Activated B cell treated with CpG ODN at 0.5 μM for 24 hours (primary cell): ENCODE results near the gene TAMM41. TPM values are rescaled to one million over a fixed set of nuclear protein-coding genes. Genes with fewer than 3 reads are reported as not detected.
A peak's percentile ranks its signal among the peaks of the same experiment; 100 is the strongest.
"Not testable (repeated sequence)": the region's sequence is repeated elsewhere in the genome, so short reads cannot be mapped to it uniquely, and the experiment has no call there.

Source experiments
- ATAC-seq: fragments of 200-7000 bp; cut with Tn5 transposase; one replicate; pipeline ENCODE4 v1.10.0; 2021; ENCODE audit warnings: low read depth, mild to moderate bottlenecking, moderate library complexity
- CTCF ChIA-PET: fragments of 350-600 bp; sonication (Branson Sonifier 250); formaldehyde crosslinking; loops from one replicate; lab custom pipeline; 2021; ENCODE audit warnings: antibody characterized with exemption; lab: Charles Lee
- POLR2A ChIA-PET: fragments of 350-600 bp; sonication (Branson Sonifier 250); formaldehyde crosslinking; loops from one replicate; lab custom pipeline; 2021; ENCODE audit warnings: antibody characterized with exemption; lab: Charles Lee
- DNase-seq: peaks from one replicate; pipeline ENCODE4 v3.0.0; 2022
- H3K27ac Mint-ChIP-seq: one replicate; pipeline ENCODE4 v1.8.0; 2020; ENCODE audit warnings: mixed read lengths
- H3K27me3 Mint-ChIP-seq: one replicate; pipeline ENCODE4 v1.8.0; 2021; ENCODE audit warnings: mixed read lengths
- H3K36me3 Mint-ChIP-seq: one replicate; pipeline ENCODE4 v1.8.0; 2021; ENCODE audit warnings: low read depth, mixed read lengths
- H3K4me1 Mint-ChIP-seq: one replicate; pipeline ENCODE4 v1.8.0; 2021; ENCODE audit warnings: mixed read lengths
- H3K4me3 Mint-ChIP-seq: one replicate; pipeline ENCODE4 v1.8.0; 2020; ENCODE audit warnings: mild to moderate bottlenecking, mixed read lengths
- H3K9me3 Mint-ChIP-seq: one replicate; pipeline ENCODE4 v1.8.0; 2020; ENCODE audit warnings: mixed read lengths
- intact Hi-C: fragments of 100-400 bp; cut with micrococcal nuclease; formaldehyde crosslinking; loops from one replicate; pipeline ENCODE4 v1.15.1; 2024
- total RNA-seq: library from RNA; stranded (reverse); gene quantifications from 2 replicates; pipeline ENCODE4 v1.2.3, GENCODE V29; 2022
- TF ChIP-seq, protein P1 (sequence below): fragments of 200-600 bp; IDR thresholded peaks from one replicate; pipeline ENCODE4 v1.8.0; 2022; ENCODE audit warnings: antibody characterized with exemption, mild to moderate bottlenecking

The TAMM41 gene
- total RNA-seq, 1 donor from 2014 or later: 39.0 TPM

- DNase-seq (no peak), ATAC-seq (no peak)
- H3K27ac Mint-ChIP-seq: no peak overlapping the region
- CTCF ChIA-PET: no interaction called here
- intact Hi-C loops: loop anchor here (5.0 kb wide), 1 partner anchor 52 kb away; no protein-coding TSS in a partner anchor
- H3K9me3 Mint-ChIP-seq: peaks cover 2% of the 10 kb centered on the region
- H3K36me3 Mint-ChIP-seq: peaks cover 3% of the 10 kb centered on the region
- no peak overlapping the region for H3K4me3 Mint-ChIP-seq
- POLR2A ChIA-PET: no interaction called here
- H3K4me1 Mint-ChIP-seq: peaks cover 16% of the 10 kb centered on the region
- TF ChIP-seq, protein P1, sequence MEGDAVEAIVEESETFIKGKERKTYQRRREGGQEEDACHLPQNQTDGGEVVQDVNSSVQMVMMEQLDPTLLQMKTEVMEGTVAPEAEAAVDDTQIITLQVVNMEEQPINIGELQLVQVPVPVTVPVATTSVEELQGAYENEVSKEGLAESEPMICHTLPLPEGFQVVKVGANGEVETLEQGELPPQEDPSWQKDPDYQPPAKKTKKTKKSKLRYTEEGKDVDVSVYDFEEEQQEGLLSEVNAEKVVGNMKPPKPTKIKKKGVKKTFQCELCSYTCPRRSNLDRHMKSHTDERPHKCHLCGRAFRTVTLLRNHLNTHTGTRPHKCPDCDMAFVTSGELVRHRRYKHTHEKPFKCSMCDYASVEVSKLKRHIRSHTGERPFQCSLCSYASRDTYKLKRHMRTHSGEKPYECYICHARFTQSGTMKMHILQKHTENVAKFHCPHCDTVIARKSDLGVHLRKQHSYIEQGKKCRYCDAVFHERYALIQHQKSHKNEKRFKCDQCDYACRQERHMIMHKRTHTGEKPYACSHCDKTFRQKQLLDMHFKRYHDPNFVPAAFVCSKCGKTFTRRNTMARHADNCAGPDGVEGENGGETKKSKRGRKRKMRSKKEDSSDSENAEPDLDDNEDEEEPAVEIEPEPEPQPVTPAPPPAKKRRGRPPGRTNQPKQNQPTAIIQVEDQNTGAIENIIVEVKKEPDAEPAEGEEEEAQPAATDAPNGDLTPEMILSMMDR: no peak
- H3K27me3 Mint-ChIP-seq: no peaks in the 10 kb centered on the region
Measured at GRCh38 chr3:11774296-11774877, 72.3 kb downstream of the TAMM41 start.

- H3K4me1 Mint-ChIP-seq: peaks cover 16% of the 10 kb centered on the region
- CTCF ChIA-PET, H3K27ac Mint-ChIP-seq, DNase-seq, H3K36me3 Mint-ChIP-seq, H3K27me3 Mint-ChIP-seq, H3K9me3 Mint-ChIP-seq, H3K4me3 Mint-ChIP-seq, ATAC-seq: not testable (repeated sequence)
- intact Hi-C loops: loop anchor here (5.0 kb wide), 1 partner anchor 50 kb away; no protein-coding TSS in a partner anchor
- POLR2A ChIA-PET: interaction anchor here (0.7 kb wide), 1 partner anchor 1186 kb away, joined by 6 read pairs; no protein-coding TSS in a partner anchor
Measured at GRCh38 chr3:11771931-11772330, 74.8 kb downstream of the TAMM41 start.

DNA sequence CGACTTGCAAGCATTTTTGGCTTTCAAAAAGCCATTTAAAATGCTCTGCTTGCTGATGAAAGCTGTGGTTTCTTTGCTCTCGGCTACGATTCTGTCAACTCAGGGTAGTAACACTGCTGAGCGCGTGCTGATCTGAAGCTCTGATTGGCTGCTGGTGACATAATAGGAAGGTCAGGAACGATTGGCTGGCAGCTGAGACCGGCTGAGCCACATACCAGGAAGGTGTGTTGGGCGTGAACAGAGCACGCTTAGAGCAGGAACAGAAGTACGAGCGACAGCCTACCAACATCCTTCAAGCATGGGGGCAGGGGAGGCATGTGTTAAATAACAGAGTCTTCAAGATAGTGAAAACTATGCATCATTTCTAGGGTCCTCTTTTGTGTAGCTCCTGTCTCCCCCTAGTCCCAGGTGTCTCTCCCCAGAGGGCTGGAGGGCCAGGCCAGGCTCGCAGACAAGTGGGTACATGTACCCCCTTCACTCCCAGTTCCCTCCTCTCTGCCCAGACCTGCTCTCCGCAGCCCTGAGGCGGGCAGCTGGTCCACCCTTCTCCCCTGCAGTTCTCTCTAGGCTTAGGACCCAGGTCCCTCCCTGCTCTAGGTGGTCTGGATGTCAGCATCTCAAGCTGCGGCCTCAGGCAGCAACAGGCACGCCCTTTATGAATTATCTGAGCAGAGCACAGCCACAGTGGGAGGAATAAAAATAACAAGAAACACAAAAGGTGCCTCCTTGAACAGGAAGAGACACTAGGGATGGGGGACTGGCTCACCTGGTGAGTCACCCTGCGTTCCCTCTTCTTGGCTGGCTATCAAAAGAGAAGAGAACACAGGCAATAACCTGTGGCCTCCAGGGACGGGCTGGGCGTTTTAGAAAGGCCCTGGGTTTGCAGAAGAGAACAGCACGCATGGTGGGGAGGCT is 76.0 kb downstream of the TAMM41 start:
- Mint-ChIP-seq H3K36me3 (no peaks in the 10 kb centered on the region), H3K4me3 (peak overlapping the region; percentile 21)

DNA sequence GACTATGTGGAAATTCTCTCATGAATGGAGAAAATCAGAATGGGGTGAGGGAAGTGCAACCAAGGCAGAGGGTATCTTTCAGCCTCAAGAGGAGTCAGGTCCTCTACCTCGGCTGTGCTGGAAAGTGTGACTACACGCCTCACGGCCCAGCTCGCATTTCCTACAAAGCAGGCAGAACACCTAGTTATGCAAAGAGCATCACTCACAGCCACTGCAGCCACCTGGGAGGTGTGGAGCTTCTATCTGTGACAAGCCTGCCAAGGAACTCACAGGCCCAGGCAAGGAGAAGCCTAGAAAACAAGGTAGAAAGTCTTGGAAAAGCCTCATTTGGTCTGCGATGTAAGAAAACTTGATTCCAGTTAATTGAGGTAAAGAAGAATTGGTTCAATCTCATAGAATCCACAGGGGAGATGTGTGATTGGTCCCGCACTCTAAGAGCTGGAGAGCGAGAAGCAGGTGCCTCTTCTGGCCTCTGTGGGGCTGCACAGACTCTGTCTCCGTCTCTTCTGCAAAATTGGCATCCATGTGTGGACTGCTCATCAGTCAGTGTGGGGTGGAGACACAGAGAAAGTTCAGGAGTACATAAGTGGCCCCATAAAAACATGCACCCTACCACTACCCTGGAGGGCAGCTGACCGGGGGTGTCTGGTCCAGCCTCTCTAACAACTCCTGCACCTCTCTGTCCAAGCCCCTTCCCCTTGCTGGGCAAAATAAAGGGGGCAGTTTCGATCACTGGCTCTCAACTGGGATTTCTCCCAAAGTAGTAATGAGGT is 76.8 kb downstream of the TAMM41 start:
- Mint-ChIP-seq H3K4me3 (peak overlapping the region; percentile 21), H3K9me3 (peaks cover 2% of the 10 kb centered on the region), H3K27ac (no peak overlapping the region), H3K4me1 (peaks cover 16% of the 10 kb centered on the region), H3K36me3 (no peaks in the 10 kb centered on the region), H3K27me3 (no peaks in the 10 kb centered on the region)
- ATAC-seq: no peak
- TF ChIP-seq, protein P1: no peak
- ChIA-PET CTCF (no interaction called here), POLR2A (interaction anchor here (0.7 to 1.0 kb wide), 2 partner anchors 76 to 404 kb away, joined by 3 to 4 read pairs; partner anchors contain the start of gene TAMM41)
- DNase-seq: no peak
- intact Hi-C loops: loop anchor here (1.0 to 5.0 kb wide), 2 partner anchors 48 to 391 kb away; no protein-coding TSS in a partner anchor

More for the DNA sequence above, 76.0 kb downstream of the TAMM41 start:
- DNase-seq (peak; percentile 20), ATAC-seq (peak; percentile 100)
- TF ChIP-seq, protein P1: no peak
- CTCF ChIA-PET: no interaction called here
- Mint-ChIP-seq H3K4me1 (peaks cover 16% of the 10 kb centered on the region), H3K27me3 (no peaks in the 10 kb centered on the region), H3K9me3 (peaks cover 2% of the 10 kb centered on the region), H3K27ac (peak overlapping the region; percentile 3)
- POLR2A ChIA-PET: interaction anchor here (0.7 to 1.0 kb wide), 2 partner anchors 75 to 405 kb away, joined by 3 to 4 read pairs; partner anchors contain the start of gene TAMM41
- intact Hi-C loops: loop anchor here (1.0 to 5.0 kb wide), 2 partner anchors 48 to 391 kb away; no protein-coding TSS in a partner anchor

DNA sequence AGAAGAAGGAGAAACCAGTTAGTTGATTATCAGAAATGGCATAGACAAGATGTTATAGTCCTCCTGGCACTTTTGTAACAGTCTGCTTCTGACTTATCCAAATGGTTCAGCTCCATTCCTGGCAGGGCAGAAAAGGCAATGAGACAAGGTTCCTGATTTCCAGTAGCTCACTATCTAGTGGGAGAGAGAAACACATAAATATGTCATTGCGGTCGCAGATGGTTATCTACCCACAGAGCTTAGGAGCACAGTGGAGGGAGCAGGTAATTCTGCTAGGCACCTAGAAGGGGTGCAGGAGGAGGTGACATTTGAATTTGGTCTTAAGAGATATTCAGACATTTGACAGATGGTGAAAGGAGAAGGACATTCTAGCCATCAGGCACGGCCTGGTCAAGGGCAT is 78.1 kb downstream of the TAMM41 start:
- intact Hi-C loops: no loop called here
- H3K27ac Mint-ChIP-seq: no peak overlapping the region
- H3K36me3 Mint-ChIP-seq: no peaks in the 10 kb centered on the region
- H3K4me3 Mint-ChIP-seq: no peak overlapping the region
- TF ChIP-seq, protein P1: no peak
- no peaks in the 10 kb centered on the region for H3K27me3 Mint-ChIP-seq
- CTCF ChIA-PET: no interaction called here
- ATAC-seq (no peak), DNase-seq (no peak)
- H3K9me3 Mint-ChIP-seq: peaks cover 2% of the 10 kb centered on the region
- POLR2A ChIA-PET: no interaction called here
- peaks cover 16% of the 10 kb centered on the region for H3K4me1 Mint-ChIP-seq
